PC-9 (cell line): ENCODE data around the gene CD302.

Experiments
- CTCF ChIP-seq: fragments of 200-600 bp; sonication (generic); conservative IDR thresholded peaks from 2 replicates; pipeline ENCODE4 v1.6.1; 2017; ENCODE audit warnings: mixed run types, antibody characterized with exemption, mild to moderate bottlenecking, moderate library complexity
- EZH2 ChIP-seq: fragments of 200-600 bp; sonication (generic); IDR thresholded peaks from 2 replicates; pipeline ENCODE4 v1.8.0; 2017; ENCODE audit warnings: antibody characterized with exemption, low read depth

- no peak for TF ChIP-seq CTCF
- no peak for TF ChIP-seq EZH2
These were observed 34.9 kb upstream of the CD302 start for GRCh38 chr2:159832858-159833257.
